GM12801 (cell line): Measurements from ENCODE around the gene GID4.

Experiments
- CTCF ChIP-seq: IDR thresholded peaks from one replicate; pipeline ENCODE4 v1.5.1; 2011; ENCODE audit warnings: control low read depth; ENCODE audit not compliant: insufficient read length; ENCODE audit errors: extremely low read depth

The GID4 gene

DNA sequence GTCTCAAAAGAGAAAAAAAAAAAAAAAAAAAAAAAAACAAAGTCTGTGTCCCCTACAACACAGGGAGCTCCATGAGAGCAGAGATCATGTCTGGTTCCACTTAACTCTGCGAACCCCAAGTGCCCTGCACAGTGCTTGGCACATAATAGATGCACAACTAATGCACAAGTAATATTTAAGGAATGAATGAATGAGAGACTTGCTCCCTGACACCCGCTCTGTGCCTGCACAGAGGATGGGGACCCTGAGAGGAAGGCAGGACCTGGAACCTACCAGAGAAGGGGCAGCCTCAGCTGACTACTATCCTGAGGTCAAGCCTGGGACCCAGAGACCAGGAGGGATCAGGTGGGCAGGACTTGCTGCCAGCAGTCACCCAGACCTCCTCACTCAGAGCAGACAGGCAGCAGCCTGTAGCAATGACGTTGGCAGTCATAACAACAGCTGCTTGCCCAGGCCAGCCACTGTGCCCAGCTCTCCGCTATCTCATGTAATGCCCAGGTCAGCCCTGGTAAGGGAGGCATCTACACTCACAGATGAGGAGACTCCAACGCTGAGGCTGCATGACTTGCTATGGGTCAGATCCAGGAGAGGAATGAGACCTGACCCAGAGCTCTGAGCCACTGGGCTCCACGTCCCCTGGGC, 72.2 kb downstream of the GID4 start:
- TF ChIP-seq CTCF = no peak

DNA sequence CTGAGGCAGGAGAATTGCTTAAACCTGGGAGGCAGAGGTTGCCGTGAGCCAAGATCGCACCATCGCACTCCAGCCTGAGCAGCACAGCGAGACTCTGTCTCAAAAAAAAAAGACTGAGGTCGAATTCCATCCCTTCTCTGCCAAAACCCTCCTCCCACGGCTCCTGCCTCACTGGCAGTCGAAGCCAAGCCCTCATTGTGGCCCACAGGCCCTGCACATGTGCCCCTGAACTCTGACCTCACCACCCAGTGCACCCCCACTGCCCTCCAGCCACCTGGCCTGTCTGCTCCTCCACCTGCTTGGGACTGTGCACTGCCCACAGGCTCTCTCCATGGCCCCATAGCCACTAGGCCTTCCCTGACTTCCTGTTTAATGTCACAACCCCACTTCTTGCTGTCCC, 76.3 kb downstream of the GID4 start:
- no peak for TF ChIP-seq CTCF

DNA sequence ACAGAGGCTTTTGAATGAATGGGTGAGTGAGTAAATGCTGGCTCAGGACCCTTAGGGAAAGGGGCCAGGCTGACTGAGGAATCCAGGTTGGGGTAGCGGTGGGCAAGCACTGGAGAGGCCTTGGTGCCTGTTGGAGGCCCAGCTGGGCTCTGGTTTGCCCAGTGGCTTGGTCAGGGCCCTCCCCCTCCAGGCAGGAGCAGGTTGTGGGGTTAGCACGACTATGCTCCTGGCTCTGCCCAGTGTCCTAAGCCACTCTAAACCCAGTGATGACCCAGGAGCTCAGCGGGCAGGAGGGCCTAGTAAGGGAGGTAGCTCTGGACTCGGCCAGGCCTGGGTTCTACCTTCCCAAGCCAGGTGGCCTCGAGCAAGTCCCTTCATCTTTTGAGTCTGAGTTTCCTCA, 76.9 kb downstream of the GID4 start:
- no peak for TF ChIP-seq CTCF

DNA sequence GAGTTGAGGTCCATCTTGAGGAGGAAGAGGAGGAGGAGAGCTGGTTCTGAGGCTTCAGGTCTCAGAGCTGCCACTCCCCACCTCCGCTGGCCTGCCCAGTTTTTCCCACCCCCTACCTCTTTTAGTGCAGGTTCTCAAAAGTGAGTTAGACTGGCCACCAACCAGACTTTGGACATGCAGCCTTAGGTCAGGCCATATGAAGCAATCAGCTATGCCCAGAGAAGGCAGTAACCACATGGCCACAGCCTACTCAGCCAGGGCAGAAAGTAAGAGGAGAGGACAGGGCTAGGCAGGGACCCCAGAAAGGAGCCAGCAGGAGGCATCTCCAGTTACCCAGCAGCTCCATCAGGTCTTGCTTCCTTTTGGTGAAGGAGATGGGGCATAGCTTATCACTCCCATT, 78.3 kb downstream of the GID4 start:
- no peak for TF ChIP-seq CTCF
